ENCODE measurements around the gene KRCC1.
"Not testable (repeated sequence)": the region's sequence is repeated elsewhere in the genome, so short reads cannot be mapped to it uniquely, and the experiment has no call there.

The KRCC1 gene

GRCh38 chr2:88006912-88007439 lies 48.6 kb downstream of the KRCC1 start:
- no peak overlapping the region for H3K4me3 ChIP-seq (replicated peaks; ENCODE audit: low read depth, low read length)
- DNase-seq (ENCODE audit: low read depth) = no peak
- TF ChIP-seq CTCF (IDR thresholded peaks at IDR 0.05; ENCODE audit: low read length, missing control alignments) = no peak

GRCh38 chr2:88005776-88006175 lies 49.8 kb downstream of the KRCC1 start:
- no peak for TF ChIP-seq CTCF (IDR thresholded peaks at IDR 0.05; ENCODE audit: low read length, missing control alignments)
- no peak for DNase-seq (ENCODE audit: low read depth)
- H3K4me3 ChIP-seq (replicated peaks; ENCODE audit: low read depth, low read length) = no peak overlapping the region

GRCh38 chr2:88003074-88003755 lies 52.4 kb downstream of the KRCC1 start:
- no peak for TF ChIP-seq CTCF (IDR thresholded peaks at IDR 0.05; ENCODE audit: low read length, missing control alignments)
- DNase-seq (ENCODE audit: low read depth) = peak; percentile 10
- no peak overlapping the region for H3K4me3 ChIP-seq (replicated peaks; ENCODE audit: low read depth, low read length)

GRCh38 chr2:88002359-88002707 lies 53.2 kb downstream of the KRCC1 start:
- no peak for TF ChIP-seq CTCF (IDR thresholded peaks at IDR 0.05; ENCODE audit: low read length, missing control alignments)

GRCh38 chr2:88000474-88000873 lies 55.1 kb downstream of the KRCC1 start:
- DNase-seq (ENCODE audit: low read depth); H3K4me3 ChIP-seq (replicated peaks; ENCODE audit: low read depth, low read length): not testable (repeated sequence)

More at GRCh38 chr2:88002359-88002707, 53.2 kb downstream of the KRCC1 start:
- DNase-seq (ENCODE audit: low read depth) = no peak
- no peak overlapping the region for H3K4me3 ChIP-seq (replicated peaks; ENCODE audit: low read depth, low read length)

- no peak for TF ChIP-seq CTCF (IDR thresholded peaks at IDR 0.05; ENCODE audit: low read length, missing control alignments)
- no peak overlapping the region for H3K4me3 ChIP-seq (replicated peaks; ENCODE audit: low read depth, low read length)
- no peak for DNase-seq (ENCODE audit: low read depth)
These were observed 59.0 kb downstream of the KRCC1 start for GRCh38 chr2:87996570-87996969.

- no peak for DNase-seq (ENCODE audit: low read depth)
- no peak overlapping the region for H3K4me3 ChIP-seq (replicated peaks; ENCODE audit: low read depth, low read length)
- no peak for TF ChIP-seq CTCF (IDR thresholded peaks at IDR 0.05; ENCODE audit: low read length, missing control alignments)
These were observed 59.8 kb downstream of the KRCC1 start for GRCh38 chr2:87995756-87996155.

- not testable (repeated sequence) for H3K4me3 ChIP-seq (replicated peaks; ENCODE audit: low read depth, low read length)
These were observed 61.2 kb downstream of the KRCC1 start for GRCh38 chr2:87994304-87994850.

GRCh38 chr2:87992569-87992968 lies 63.0 kb downstream of the KRCC1 start:
- DNase-seq (ENCODE audit: low read depth); H3K4me3 ChIP-seq (replicated peaks; ENCODE audit: low read depth, low read length): not testable (repeated sequence)

More at GRCh38 chr2:87994304-87994850, 61.2 kb downstream of the KRCC1 start:
- DNase-seq (ENCODE audit: low read depth) = not testable (repeated sequence)

GRCh38 chr2:87987473-87987872 lies 68.1 kb downstream of the KRCC1 start:
- H3K4me3 ChIP-seq (replicated peaks; ENCODE audit: low read depth, low read length); DNase-seq (ENCODE audit: low read depth): not testable (repeated sequence)

- H3K4me3 ChIP-seq (replicated peaks; ENCODE audit: low read depth, low read length); DNase-seq (ENCODE audit: low read depth): not testable (repeated sequence)
These were observed 69.7 kb downstream of the KRCC1 start for GRCh38 chr2:87985902-87986301.

Data from fibroblast of pulmonary artery (primary cell).